ENCODE measurements around the gene PLCG2.
"Not testable (repeated sequence)": the region's sequence is repeated elsewhere in the genome, so short reads cannot be mapped to it uniquely, and the experiment has no call there.

PLCG2 gene

GRCh38 chr16:81850197-81850944 is 71.3 kb downstream of the PLCG2 start:
- DNase-seq, result no peak

- DNase-seq, result no peak
Observed at GRCh38 chr16:81852347-81852746, 73.3 kb downstream of the PLCG2 start.

- no peak for DNase-seq
Observed at GRCh38 chr16:81855552-81856153, 76.6 kb downstream of the PLCG2 start.

DNA sequence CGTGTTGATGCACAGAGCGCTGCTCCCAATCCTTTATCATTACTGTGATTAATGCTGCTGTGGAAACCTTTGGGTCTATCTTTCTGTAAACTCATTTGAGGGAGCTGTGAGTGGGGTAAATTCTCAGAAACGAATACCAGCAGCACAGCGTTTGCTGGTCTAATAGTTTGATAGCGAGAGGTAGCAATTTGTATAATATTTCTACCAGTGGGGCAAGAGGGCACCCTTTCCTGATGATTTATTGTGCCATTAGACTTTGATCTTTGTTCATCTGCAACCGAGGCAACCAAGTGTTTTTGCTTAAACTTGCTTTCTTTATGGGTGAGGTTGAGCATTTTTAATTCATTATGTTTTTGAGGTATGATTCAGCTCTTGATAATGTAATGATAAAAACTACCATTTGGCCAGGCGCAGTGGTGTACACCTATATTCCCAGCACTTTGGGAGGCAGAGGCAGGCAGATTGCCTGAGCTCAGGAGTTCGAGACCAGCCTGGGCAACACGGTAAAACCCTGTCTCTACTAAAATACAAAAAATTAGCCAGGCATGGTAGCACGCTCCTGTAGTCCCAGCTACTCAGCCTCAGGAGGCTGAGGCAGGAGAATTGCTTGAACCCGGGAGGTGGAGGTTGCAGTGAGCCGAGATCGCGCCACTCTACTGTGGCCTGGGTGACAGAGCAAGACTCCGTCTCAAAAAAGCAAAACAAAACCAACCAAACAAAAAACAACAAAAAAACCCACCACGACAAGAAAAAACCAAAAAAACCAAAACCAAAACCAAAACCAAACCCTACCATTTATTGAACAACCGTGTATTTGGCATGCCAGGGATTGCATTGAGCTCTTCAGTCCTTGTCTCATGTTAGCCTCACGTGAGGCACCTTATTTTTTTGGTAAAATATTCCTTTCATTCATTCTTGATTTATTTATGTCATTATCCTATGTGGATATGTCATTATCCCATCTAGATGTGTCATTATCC is 81.5 kb downstream of the PLCG2 start:
- no peak for DNase-seq

DNA sequence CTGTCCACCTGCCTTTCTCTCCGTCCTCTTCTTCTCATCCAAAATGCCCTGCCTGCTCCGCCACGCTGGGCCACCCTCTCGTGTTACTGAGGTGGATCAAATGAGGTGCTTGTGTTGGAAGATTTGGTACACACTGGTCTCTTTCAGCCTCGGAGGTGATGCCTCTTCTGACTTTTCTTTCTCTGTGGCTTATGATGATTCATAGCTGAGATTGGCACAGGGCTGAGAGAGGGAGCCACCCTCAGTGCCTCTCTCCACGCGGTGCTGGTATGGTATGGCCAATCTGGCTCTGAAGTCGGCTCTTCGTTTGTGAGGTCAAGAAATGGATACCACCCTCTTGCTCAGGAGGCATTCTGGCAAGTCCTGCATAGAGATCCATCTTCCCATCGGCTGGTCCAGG is 82.4 kb downstream of the PLCG2 start:
- no peak for DNase-seq

- DNase-seq, result no peak
Observed at GRCh38 chr16:81861915-81862314, 82.8 kb downstream of the PLCG2 start.

DNA sequence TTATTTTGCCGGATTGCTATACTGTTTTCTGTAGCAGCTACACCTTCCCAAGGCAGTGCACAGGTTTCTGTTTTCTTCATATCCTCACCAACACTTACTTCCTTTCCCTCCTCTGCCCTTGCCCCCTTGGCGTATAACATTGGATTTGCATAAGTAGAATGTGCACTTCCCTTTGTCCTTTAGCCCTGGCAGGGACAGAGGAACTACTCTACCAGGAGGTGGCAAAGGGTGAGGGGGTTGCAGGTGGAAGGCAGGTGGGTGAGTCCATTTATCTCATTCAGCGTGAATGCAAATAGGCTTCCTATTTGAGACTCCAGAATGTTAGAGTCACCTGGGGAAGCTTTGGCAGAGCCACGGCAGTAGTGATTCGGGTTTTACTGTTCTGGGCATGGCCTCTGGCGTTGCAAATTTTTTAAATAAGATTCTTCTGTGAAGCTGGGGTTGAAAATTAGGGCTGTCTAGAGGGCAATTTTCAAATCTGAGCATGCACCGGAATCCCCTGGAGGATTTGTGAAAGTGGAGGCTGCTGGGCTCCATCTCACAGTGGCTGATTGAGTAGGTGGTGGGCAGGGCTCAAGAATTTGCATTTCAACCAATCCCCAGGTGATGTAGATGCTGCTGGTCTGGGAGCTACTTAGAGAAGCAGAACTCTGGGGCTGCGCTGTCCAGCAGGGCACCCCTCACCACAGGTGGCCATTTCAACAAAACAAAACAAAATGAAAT is 84.7 kb downstream of the PLCG2 start:
- DNase-seq, result no peak

GRCh38 chr16:81864646-81865382 is 85.7 kb downstream of the PLCG2 start:
- DNase-seq, result no peak

DNA sequence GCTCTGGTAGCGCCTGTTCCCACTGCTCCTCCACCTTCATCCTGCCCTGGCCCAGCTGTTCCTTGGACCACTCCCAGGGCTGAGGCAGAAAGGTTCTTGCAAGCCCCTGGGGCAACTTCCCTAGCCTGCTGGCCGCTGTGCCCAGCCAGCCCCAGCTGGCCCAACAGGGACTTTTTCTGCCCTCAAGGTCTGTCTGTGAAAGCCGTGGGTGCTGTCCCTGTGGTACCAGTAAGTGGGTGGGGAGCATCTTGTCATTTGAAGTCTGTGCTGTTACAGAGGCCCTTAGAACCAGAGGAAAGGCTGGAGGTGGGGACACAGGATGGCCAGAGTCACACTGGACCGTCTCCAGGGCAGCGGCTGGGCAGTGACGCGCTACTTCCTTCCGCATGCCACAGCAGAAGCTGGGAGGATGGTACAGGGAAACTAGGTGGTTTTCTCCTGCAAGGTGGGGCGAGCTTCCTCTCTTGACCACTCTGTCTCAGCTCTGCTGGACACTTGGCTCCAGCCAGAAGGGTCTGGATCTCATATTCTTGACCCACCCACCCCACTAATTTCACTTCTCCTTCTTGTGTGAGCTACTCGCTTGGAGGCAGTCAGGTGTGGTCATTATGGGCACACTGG is 87.8 kb downstream of the PLCG2 start:
- DNase-seq, result no peak

- DNase-seq, result no peak
Observed at GRCh38 chr16:81868057-81868748, 89.1 kb downstream of the PLCG2 start.

GRCh38 chr16:81869326-81869725 is 90.2 kb downstream of the PLCG2 start:
- no peak for DNase-seq

DNA sequence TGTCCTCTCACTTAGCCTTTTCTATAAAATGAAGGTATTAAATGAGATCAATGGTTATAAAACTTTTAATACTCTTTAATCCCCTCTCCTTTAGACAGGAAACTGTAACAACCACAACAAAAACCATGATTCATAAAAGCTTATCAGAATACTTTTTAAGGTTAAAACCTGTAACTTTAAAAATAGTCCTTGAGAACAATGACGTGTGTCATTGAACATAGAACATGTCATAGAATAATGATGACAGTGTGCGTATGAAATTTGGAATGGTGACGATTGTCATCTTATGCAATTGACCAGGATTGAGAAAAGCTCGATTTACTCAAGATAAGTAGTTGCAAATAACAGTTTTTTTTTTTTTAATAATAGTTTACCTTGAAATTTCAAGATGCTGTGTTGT is 94.1 kb downstream of the PLCG2 start:
- DNase-seq, result no peak

DNA sequence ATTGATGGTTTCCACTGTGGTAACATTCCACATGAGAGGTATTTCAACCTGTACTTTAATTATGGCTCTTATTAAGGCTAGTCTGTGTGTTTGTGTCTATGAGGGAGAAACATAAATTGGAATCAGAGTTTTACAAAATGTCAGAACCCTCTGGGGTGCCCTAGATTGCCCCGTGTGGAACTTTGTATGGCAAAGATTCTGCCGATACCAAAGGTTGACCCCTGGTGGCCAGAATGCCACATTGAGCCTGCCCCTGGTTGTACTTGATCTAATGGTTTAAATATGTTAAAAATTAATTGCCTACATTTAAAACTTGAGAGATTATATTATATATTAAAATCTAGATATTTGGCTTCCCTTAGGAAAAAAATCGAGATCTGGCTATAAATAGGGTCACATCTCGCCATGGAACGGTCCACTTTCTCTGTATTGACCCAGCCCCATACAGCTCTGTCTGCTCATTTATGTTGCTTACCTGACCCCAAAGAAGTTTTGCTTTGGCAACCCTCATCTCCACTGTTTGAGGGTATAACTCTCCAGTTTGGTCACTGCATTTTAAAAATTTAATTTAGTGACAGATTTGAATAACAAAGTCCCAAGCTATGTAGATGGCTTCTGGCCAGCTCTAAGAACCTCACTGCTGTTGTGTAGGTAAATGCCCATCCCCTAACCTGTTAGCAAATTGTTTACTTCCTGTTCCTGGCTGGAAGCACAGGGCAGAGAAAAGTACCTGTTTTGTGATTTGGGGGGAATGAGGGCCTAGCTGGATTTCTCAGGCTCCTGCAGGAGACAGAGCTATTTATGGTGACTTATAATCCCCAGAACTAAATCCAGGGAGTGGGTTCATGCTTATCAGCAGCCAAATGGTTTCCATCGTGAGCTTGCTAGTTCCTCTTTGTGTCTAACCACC is 95.0 kb downstream of the PLCG2 start:
- peak; percentile 35 for DNase-seq

- no peak for DNase-seq
Observed at GRCh38 chr16:81875461-81875860, 96.4 kb downstream of the PLCG2 start.

DNA sequence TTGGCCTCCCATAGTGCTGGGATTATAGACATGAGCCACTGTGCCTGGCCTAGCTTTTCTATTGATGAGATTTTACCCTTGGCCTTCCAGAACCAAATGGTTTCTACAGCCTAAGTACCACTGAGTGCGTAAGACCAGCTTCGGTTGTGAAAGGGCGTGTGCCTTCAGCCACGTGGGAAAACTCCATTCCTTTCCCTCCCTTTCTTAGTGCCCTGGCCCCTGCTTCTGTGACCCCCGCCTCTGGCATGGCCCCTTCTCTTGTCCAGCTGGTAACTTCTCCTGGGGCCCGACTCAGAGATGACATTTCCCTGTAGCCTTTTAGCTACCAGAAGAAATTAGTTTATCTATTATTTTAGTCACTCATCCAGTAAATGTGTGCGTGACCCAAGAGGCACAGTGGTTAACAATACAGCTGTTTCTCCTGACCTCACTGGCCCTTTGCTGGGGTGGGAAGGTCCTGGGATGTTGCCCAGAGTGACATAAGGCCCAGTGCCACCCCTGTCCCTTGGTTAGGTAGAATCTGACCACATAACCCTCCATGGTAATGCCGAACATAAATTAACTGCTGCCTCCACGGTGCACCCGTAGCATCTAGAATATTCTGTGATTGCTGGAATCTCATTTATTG is 97.3 kb downstream of the PLCG2 start:
- DNase-seq, result no peak

DNA sequence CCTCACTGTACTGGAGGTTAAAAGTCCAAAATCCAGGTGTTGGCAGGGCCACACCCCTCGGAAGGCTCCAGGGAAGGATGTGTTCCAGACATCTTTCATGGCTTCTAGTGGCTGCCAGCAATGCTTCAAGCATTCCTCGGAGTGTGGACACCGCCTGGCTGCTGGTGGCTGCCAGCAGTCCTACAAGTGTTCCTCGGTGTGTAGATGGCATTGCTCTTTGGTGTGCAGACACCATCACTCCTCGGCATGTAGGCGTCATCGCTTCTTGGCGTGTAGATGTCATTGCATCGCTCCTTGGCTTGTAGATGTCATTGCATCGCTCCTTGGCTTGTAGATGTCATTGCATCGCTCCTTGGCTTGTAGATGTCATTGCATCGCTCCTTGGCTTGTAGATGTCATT is 98.4 kb downstream of the PLCG2 start:
- not testable (repeated sequence) for DNase-seq

DNA sequence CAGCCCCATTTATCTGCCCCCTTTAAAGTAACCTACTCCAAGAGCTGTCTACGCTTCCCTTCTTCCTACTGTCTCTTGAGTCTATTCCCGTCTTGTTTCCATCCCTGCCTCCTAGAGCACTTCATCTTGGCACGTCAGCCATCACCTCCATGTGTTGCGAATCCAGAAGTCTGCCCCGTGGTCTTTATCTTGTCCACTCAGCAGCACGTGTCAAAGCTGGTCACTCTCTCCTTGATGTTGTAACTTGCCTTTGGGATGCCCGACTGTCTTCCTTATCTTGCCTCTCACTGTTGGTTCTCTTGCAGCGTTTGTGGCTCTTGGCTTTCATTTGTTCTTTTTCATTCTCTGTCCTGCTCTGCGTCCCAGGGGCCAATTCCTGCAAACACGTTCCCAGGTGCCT is 99.4 kb downstream of the PLCG2 start:
- DNase-seq, result no peak

DNA sequence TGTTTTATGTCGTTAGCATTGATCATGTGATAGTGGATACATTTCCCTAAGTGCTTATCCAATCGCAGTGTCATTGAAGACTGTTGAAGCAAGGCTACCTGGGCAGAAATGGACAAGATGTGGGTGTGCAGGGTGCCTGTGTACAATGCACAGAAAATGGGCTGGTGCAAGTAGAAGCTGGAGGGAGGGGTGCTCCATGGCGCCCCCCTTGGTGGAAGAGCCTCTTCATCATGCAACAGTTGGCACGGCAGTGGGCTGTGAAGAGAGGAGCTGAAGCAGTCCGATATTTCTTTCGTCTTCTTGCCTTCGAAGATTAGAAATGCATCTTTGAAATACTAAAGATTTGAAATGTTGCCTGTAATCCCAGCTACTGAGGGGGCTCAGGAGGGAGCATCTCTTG is 100.5 kb downstream of the PLCG2 start:
- DNase-seq, result no peak

- no peak for DNase-seq
Observed at GRCh38 chr16:81880816-81881215, 101.7 kb downstream of the PLCG2 start.

All from stimulated activated CD4-positive, alpha-beta T cell treated with anti-CD3 and anti-CD28 coated beads, Interleukin-4, amount 100 ng/mL, for 24 hours (primary cell).